Ramos (cell line): ENCODE results near the gene STN1.

ENCODE experiments used
- in situ Hi-C: fragments of 300-500 bp; cut with MboI; formaldehyde crosslinking; loops from one replicate; pipeline ENCODE4 v1.14.3; 2022; ENCODE audit warnings: low sequenced_read_pairs; ENCODE audit not compliant: unreplicated experiment

The STN1 gene

GRCh38 chr10:103834436-103835095 lies 83.4 kb downstream of the STN1 start:
- in situ Hi-C loops, result no loop called here

- in situ Hi-C loops, result no loop called here
These were observed 84.1 kb downstream of the STN1 start for GRCh38 chr10:103833731-103834365.

GRCh38 chr10:103832806-103833205 lies 85.2 kb downstream of the STN1 start:
- in situ Hi-C loops, result no loop called here
